Nephron progenitor cell (in vitro differentiated cells): ENCODE results near the gene RASSF8.

ENCODE experiments used
- DNase-seq: peaks from one replicate; pipeline ENCODE4 v3.0.0; 2021
- H3K27ac Mint-ChIP-seq: 2 replicates; pipeline ENCODE4 v1.8.0; 2021; ENCODE audit warnings: mild to moderate bottlenecking, moderate library complexity, mixed read lengths
- H3K27me3 Mint-ChIP-seq: 2 replicates; pipeline ENCODE4 v1.8.0; 2021; ENCODE audit warnings: mild to moderate bottlenecking, low read depth, mixed read lengths; ENCODE audit not compliant: poor library complexity
- H3K36me3 Mint-ChIP-seq: 2 replicates; pipeline ENCODE4 v1.8.0; 2021; ENCODE audit warnings: low read depth, mixed read lengths
- H3K4me1 Mint-ChIP-seq: 2 replicates; pipeline ENCODE4 v1.8.0; 2021; ENCODE audit warnings: mixed read lengths
- H3K4me3 Mint-ChIP-seq: 2 replicates; pipeline ENCODE4 v1.8.0; 2021; ENCODE audit warnings: mild to moderate bottlenecking, moderate library complexity, mixed read lengths
- H3K9me3 Mint-ChIP-seq: 2 replicates; pipeline ENCODE4 v1.8.0; 2021; ENCODE audit warnings: mild to moderate bottlenecking, moderate library complexity, mixed read lengths
- CTCF ChIP-seq: fragments of 200-600 bp; sonication (generic); IDR thresholded peaks from 2 replicates; pipeline ENCODE4 v1.5.0; 2021; ENCODE audit warnings: antibody characterized with exemption

Gene RASSF8

GRCh38 chr12:25958428-25959070 lies at the start of gene RASSF8:
Gene RASSF8, plus strand, starts transcription at chr12:25958682. Its CDS starts 96,662 bp downstream, at chr12:26055344.
- peaks cover 32% of the 10 kb centered on the region for H3K36me3 Mint-ChIP-seq
- H3K4me3 Mint-ChIP-seq = peak within 1 kb of the TSS; percentile 97
- peaks cover 4% of the 10 kb centered on the region for H3K27me3 Mint-ChIP-seq
- TF ChIP-seq CTCF = no peak
- peaks cover 57% of the 10 kb centered on the region for H3K4me1 Mint-ChIP-seq
- peak within 1 kb of the TSS; percentile 99 for H3K27ac Mint-ChIP-seq
- DNase-seq = peak; percentile 83
- H3K9me3 Mint-ChIP-seq = peaks cover 5% of the 10 kb centered on the region

GRCh38 chr12:25914551-25914950 lies 43.9 kb upstream of the RASSF8 start:
- Mint-ChIP-seq H3K36me3 (no peaks in the 10 kb centered on the region), H3K4me3 (no peak overlapping the region), H3K4me1 (peaks cover 12% of the 10 kb centered on the region), H3K9me3 (peaks cover 16% of the 10 kb centered on the region), H3K27ac (peak overlapping the region; percentile 27), H3K27me3 (peaks cover 4% of the 10 kb centered on the region)
- no peak for TF ChIP-seq CTCF
- DNase-seq = no peak

GRCh38 chr12:25924491-25925001 lies 33.9 kb upstream of the RASSF8 start:
- Mint-ChIP-seq H3K27me3 (peaks cover 1% of the 10 kb centered on the region), H3K27ac (no peak overlapping the region), H3K4me3 (no peak overlapping the region), H3K9me3 (no peaks in the 10 kb centered on the region), H3K4me1 (peaks cover 14% of the 10 kb centered on the region), H3K36me3 (no peaks in the 10 kb centered on the region)
- DNase-seq = no peak
- TF ChIP-seq CTCF = no peak

- Mint-ChIP-seq H3K27ac (no peak overlapping the region), H3K27me3 (no peaks in the 10 kb centered on the region), H3K9me3 (no peaks in the 10 kb centered on the region), H3K4me1 (peaks cover 18% of the 10 kb centered on the region), H3K4me3 (no peak overlapping the region), H3K36me3 (no peaks in the 10 kb centered on the region)
- no peak for DNase-seq
- TF ChIP-seq CTCF = no peak
Observed at GRCh38 chr12:25925064-25925463, 33.4 kb upstream of the RASSF8 start.

GRCh38 chr12:25926536-25926935 lies 31.9 kb upstream of the RASSF8 start:
- no peak for TF ChIP-seq CTCF
- Mint-ChIP-seq H3K9me3 (no peaks in the 10 kb centered on the region), H3K4me3 (no peak overlapping the region), H3K27ac (no peak overlapping the region), H3K4me1 (peaks cover 30% of the 10 kb centered on the region), H3K27me3 (no peaks in the 10 kb centered on the region), H3K36me3 (no peaks in the 10 kb centered on the region)
- DNase-seq = no peak

GRCh38 chr12:25929142-25929541 lies 29.3 kb upstream of the RASSF8 start:
- TF ChIP-seq CTCF = no peak
- H3K27me3 Mint-ChIP-seq = no peaks in the 10 kb centered on the region
- H3K9me3 Mint-ChIP-seq = no peaks in the 10 kb centered on the region
- H3K27ac Mint-ChIP-seq = no peak overlapping the region
- H3K4me3 Mint-ChIP-seq = no peak overlapping the region
- peaks cover 30% of the 10 kb centered on the region for H3K4me1 Mint-ChIP-seq
- no peak for DNase-seq
- no peaks in the 10 kb centered on the region for H3K36me3 Mint-ChIP-seq
